ENCODE measurements around the gene BCR.

DNA sequence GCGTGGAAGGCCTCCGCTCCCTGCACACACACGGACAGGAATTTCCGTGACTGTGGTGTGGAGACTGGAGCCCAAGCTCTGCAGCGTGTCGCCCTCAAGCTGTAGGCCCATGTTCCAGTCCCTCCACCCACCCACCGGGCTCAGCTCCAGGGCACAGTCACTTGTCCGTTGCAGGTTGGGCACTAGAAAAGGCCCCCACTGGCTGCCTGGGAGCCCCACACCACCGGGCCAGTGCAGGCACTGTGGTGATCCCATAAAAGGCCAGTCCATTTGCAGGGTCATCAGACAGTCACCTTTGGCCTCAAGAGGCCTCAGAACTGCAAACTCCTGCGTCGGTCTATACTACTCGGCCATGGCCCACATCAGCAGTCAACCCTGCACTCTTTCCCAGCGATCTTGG is 18.7 kb upstream of the BCR start:
- TF ChIP-seq ZNF687 (CRISPR knock-in tag; IDR thresholded peaks at IDR 0.05) (peak; percentile 74), RFXAP (CRISPR knock-in tag; IDR thresholded peaks at IDR 0.05; ENCODE audit: borderline replicate concordance) (no peak), NFYB (CRISPR knock-in tag; IDR thresholded peaks at IDR 0.05) (no peak), TBP (CRISPR knock-in tag; IDR thresholded peaks at IDR 0.05) (no peak), CBX2 (IDR thresholded peaks at IDR 0.05; ENCODE audit: low read depth, low read length) (no peak), CBX2 (CRISPR knock-in tag; IDR thresholded peaks at IDR 0.05; ENCODE audit: low read depth) (no peak), ZBTB42 (CRISPR knock-in tag; IDR thresholded peaks at IDR 0.05) (no peak), CTCF (CRISPR knock-in tag; IDR thresholded peaks at IDR 0.05) (no peak), ZNF207 (IDR thresholded peaks at IDR 0.05; ENCODE audit: borderline replicate concordance) (no peak), MXD4 (CRISPR knock-in tag; IDR thresholded peaks at IDR 0.05) (no peak), ZNF274 (CRISPR knock-in tag; IDR thresholded peaks at IDR 0.05) (no peak), ZNF280D (CRISPR knock-in tag; IDR thresholded peaks at IDR 0.05) (no peak), NR0B2 (CRISPR knock-in tag; IDR thresholded peaks at IDR 0.05) (no peak)
- TF ChIP-seq, protein P1, sequence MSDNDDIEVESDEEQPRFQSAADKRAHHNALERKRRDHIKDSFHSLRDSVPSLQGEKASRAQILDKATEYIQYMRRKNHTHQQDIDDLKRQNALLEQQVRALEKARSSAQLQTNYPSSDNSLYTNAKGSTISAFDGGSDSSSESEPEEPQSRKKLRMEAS (IDR thresholded peaks at IDR 0.05), result no peak
